Smooth muscle cell of the brain vasculature (primary cell): Measurements from ENCODE around the gene RPS6KA2.
A peak's percentile ranks its signal among the peaks of the same experiment; 100 is the strongest.

Experiments
- DNase-seq: peaks from one replicate; pipeline ENCODE4 v3.0.0-alpha.2; 2012; ENCODE audit warnings: low read depth, low spot score

Gene RPS6KA2

GRCh38 chr6:166422201-166422940, 204.7 kb downstream of the RPS6KA2 start:
- DNase-seq: no peak

- no peak for DNase-seq
Observed at GRCh38 chr6:166420351-166420750, 206.7 kb downstream of the RPS6KA2 start.

GRCh38 chr6:166419717-166420116, 207.3 kb downstream of the RPS6KA2 start:
- no peak for DNase-seq

- no peak for DNase-seq
Observed at GRCh38 chr6:166419286-166419685, 207.8 kb downstream of the RPS6KA2 start.

GRCh38 chr6:166418691-166419143, 208.3 kb downstream of the RPS6KA2 start:
- no peak for DNase-seq

GRCh38 chr6:166417285-166417691, 209.8 kb downstream of the RPS6KA2 start:
- DNase-seq: no peak

GRCh38 chr6:166415833-166416347, 211.2 kb downstream of the RPS6KA2 start:
- DNase-seq: no peak

GRCh38 chr6:166415306-166415705, 211.7 kb downstream of the RPS6KA2 start:
- DNase-seq: no peak

GRCh38 chr6:166413491-166413951, 213.5 kb downstream of the RPS6KA2 start:
- no peak for DNase-seq

GRCh38 chr6:166412911-166413384, 214.1 kb downstream of the RPS6KA2 start:
- DNase-seq: no peak

- no peak for DNase-seq
Observed at GRCh38 chr6:166412156-166412910, 214.7 kb downstream of the RPS6KA2 start.

- no peak for DNase-seq
Observed at GRCh38 chr6:166411721-166412151, 215.3 kb downstream of the RPS6KA2 start.

- no peak for DNase-seq
Observed at GRCh38 chr6:166411271-166411670, 215.8 kb downstream of the RPS6KA2 start.

- DNase-seq: no peak
Observed at GRCh38 chr6:166410426-166410935, 216.6 kb downstream of the RPS6KA2 start.

GRCh38 chr6:166408936-166409755, 217.9 kb downstream of the RPS6KA2 start:
- no peak for DNase-seq

- no peak for DNase-seq
Observed at GRCh38 chr6:166406197-166406596, 220.9 kb downstream of the RPS6KA2 start.

GRCh38 chr6:166405386-166405785, 221.7 kb downstream of the RPS6KA2 start:
- no peak for DNase-seq

GRCh38 chr6:166402582-166403277, 224.3 kb downstream of the RPS6KA2 start:
- no peak for DNase-seq

- DNase-seq: peak; percentile 53
Observed at GRCh38 chr6:166400649-166401250, 226.3 kb downstream of the RPS6KA2 start.

- no peak for DNase-seq
Observed at GRCh38 chr6:166400181-166400580, 226.9 kb downstream of the RPS6KA2 start.
